GM21619 (cell line): ENCODE data around the gene AGAP1.
"Not testable (repeated sequence)": the region's sequence is repeated elsewhere in the genome, so short reads cannot be mapped to it uniquely, and the experiment has no call there.

Experiments used
- ATAC-seq: cut with Tn5 transposase; IDR thresholded peaks from one replicate; pipeline ENCODE4 v1.9.1; 2021; ENCODE audit not compliant: unreplicated experiment

The AGAP1 gene

GRCh38 chr2:235926229-235926628 is 432.4 kb downstream of the AGAP1 start:
- ATAC-seq = no peak

DNA sequence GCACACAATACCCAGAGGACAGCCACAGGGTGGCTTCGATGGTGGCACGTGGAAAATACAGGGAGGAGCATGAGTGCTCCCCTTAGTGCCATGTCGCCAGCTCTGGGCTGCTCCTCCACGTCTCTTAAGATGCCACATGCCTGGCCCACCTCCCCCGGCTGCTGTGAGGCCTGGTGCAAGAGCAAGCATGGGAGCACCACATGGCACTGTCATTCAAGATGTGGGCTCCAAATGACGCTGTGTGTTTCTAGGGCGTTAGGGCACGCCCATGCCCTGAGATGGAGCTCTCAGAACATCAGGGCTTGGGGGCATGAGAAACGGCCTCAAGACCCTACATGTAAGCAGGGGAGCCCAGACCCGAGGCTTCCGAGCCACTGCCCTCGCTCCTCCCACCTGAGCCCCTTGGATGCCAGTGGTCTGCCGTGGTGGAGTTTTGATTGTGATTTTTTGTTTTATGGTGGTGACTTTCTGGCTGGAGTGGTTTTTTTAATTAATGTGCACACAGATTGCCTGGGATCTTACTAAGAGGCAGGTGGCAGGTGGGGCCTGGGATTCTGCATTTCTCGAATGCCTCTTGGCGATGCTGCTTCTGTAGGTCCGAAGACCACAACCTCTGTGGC is 435.0 kb downstream of the AGAP1 start:
- ATAC-seq = no peak

- no peak for ATAC-seq
Measured at GRCh38 chr2:235930701-235931100, 436.9 kb downstream of the AGAP1 start.

DNA sequence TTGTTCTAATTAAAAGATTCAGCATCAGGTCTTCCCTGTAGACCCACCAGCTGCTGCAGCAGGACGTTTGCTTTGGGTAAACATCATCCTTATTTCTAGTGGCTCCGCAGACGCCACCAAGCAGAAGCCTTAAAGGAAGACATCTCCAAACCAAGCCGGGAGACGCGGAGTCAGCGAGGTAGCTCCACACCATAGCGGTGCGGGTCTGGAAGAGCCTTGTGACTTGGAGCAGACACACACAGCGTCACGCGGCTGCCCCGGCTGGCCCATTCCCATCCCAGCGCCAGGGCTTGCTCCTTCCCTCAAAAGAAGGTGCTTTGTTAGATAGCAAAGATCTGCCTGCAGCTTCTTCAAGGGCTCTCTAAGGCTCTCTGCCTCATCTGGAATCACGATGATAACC is 437.8 kb downstream of the AGAP1 start:
- ATAC-seq = no peak

DNA sequence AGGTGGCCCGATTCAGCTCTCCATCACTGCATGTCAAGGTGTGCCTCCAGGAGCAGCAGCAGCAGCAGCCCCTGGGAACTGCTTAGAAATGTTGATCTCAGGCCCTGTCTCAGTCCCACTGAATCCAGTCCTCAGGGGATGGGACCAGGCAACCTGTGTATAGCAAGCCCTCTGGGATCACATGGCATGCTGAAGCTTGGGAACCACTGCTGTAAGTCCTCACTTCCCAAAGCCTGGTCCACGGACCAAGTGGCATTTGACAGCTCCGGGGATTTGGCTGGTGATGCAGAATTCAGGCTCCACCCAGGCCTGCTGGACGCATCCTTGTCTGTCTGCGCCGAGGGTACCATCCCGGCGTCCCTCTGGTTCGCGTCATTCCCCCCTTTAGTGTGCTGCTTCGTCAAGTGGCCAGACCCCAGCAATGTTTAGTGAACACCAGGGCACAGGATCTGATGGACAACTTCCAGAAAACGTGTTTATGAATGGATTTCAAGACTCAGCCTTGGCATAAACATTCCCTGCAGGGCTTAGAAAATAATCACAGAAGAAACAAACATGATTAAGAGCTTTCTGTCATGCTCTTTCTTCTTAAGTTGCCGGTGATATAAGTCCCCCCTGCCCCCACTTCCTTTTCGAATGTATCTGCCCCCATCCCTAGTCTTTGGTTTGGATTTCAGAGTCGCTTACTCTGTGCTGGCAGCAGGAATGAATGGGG is 440.4 kb downstream of the AGAP1 start:
- ATAC-seq = no peak

- no peak for ATAC-seq
Measured at GRCh38 chr2:235934774-235935484, 441.1 kb downstream of the AGAP1 start.

DNA sequence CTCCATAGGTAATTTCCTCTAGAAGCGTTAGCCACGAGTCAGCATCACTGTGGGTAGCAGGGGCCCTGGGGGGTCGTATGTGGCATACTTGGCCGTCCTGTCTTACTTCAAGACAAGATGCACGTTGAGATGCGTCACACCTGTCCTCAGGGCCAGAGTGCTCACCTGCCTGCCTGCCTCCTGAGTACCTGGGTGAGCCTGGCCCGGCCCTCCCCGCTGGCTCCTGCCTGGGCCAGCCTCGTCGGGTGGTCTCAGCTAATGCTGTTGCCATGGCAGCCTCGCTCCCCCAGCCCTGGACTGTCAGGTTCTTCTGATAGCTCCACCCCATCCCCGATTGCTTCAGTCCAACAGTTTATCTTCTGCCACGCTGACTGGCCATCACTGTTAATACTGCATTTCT is 441.9 kb downstream of the AGAP1 start:
- no peak for ATAC-seq

DNA sequence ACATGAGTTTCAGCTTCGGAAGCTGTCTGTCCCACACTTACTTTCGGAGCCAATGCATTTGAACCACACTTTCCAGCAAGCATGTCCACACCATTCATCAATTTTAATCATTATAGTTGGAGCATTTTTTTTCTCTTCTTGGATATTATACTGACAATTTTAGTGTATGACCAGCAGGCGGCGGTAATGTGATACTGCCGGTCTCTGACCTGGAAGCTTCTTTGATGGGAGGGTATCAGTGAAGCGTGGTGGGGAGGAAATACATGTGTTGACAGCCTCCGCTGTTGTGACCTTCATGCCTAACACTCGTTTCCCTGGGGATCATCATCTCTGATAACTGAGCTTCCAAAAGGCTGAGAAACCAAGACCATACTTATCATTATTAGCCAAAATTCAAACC is 442.6 kb downstream of the AGAP1 start:
- no peak for ATAC-seq

GRCh38 chr2:235937087-235937486 is 443.2 kb downstream of the AGAP1 start:
- ATAC-seq = no peak

DNA sequence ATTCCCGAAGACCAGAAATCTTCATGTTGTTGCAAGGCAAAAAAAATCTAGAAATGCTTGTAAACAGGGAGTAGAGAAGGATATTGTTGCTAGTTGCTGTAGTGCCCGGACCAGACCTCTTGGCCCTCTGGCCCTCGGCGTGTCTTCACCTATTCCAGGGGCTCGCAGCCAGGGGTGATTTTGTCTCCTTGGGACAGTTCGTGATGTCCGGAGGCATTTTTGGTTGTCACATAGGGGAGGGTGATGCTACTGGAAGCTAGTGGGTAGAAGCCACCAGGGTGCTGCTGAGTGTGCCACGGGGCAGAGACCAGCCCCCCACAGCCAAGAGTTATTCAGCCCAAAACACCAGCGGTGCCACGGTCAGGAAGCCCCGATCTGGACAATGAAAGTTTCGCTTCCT is 443.7 kb downstream of the AGAP1 start:
- ATAC-seq = no peak

DNA sequence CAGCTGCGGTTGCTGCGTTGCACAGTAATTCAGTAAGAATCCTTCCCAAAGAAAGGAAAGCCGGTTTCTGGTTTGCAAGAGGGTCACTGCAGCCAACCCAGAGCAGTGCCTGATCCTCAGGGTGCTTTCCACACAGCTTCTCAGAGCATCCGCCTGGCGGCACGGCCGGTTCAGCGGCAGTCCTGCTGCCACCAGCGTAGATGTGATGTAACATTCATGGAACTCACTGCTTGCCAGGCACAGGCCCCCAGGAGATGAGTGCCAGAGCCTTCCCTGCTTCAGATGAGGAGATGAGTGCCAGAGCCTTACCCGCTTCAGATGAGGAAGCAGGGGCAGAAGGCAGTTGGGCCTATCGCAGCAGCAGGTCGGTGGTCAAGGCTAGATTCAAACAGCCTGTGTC is 444.1 kb downstream of the AGAP1 start:
- ATAC-seq = no peak

DNA sequence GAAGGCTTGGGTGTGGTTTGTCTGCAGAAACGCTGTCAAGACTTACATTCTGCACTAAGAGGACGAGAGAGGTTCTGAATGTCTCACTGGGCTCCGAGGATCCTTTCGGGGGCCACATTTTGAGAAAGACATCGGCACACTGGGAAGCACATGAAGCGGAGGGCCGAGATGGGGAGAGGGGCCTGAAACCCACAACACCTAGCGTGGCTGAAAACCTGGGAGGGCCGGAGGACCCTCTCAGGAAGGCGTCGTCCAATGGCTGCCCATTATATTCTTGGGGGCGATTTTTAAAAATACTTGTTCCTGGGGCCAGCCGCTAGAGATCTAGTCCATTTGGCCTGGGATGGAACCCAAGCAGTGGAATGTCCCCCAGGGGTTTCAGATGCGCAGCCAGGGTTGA is 444.8 kb downstream of the AGAP1 start:
- ATAC-seq = no peak

- no peak for ATAC-seq
Measured at GRCh38 chr2:235939471-235939870, 445.6 kb downstream of the AGAP1 start.

- no peak for ATAC-seq
Measured at GRCh38 chr2:235940330-235940729, 446.5 kb downstream of the AGAP1 start.

DNA sequence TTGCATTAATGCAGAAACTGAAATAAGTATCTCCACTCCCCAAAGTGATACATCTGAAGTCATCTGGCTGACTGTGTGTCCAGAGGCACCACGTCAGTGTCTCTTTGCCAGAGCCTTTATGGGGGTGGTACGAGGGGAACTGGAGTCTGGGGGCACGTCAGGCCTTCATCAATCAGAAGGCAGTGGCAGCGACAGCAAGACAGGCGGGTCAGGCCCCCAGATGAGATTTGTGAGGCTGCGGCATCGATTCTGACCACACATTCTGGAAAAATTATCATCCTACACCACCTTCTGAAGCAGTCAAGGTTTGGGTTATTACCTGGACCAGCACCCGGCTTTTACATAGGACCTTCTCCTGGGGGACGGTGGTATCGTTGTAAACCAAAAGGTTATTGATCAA is 450.7 kb downstream of the AGAP1 start:
- no peak for ATAC-seq

- ATAC-seq = no peak
Measured at GRCh38 chr2:235945608-235946140, 451.8 kb downstream of the AGAP1 start.

- ATAC-seq = no peak
Measured at GRCh38 chr2:235946590-235946989, 452.7 kb downstream of the AGAP1 start.

DNA sequence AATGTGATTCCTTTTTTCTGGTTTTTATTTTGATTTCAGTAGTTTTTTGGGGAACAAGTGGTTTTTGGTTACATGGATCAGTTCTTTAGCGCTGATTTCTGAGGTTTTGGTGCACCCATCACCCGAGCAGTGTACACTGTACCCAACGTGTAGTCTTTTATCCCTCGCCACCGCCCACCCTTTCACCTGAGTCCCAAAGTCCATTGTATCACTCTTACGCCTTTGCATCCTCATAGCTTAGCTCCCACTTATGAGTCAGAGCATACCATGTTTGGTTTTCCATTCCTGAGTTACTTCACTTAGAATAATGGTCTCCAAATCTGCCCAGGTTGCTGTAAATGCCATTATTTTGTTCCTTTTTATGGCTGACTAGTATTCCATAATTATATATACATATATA is 453.2 kb downstream of the AGAP1 start:
- not testable (repeated sequence) for ATAC-seq

- ATAC-seq = no peak
Measured at GRCh38 chr2:235949567-235950472, 456.0 kb downstream of the AGAP1 start.

DNA sequence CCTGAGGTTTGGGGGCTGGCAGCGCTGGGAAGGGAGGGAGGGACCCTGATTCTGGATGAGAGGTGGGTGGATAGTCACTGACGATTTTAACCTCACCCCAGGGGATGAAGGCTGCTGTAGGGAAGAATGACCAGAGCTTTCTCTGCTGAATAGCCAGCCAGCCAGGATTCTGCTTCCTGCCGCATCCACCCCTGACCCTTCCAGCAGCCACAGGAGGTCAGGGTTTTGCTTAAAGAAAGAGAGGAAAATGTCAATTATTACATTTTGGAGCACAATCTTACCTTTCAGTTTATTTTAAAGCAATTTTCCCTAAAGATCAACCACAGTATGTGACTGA is 456.6 kb downstream of the AGAP1 start:
- no peak for ATAC-seq

DNA sequence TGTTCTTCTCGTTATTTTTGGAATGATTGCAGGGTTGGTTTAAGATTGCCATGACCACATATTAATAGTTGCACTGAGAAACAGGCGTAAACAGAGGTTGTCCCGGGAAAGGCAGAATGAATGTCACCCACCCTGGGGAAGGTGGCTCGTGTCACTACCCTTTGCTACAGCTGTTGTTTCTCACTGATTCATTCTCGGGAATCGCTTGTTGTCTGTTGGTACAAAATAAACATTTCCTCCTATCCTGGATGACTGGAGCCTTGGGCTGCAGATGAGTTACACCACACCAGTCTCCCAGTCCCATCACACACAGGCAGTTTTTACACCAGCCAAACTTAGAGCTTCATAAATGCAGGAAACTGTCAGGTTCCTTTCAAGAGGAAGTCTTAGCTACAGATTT is 457.6 kb downstream of the AGAP1 start:
- ATAC-seq = no peak
